HepG2 (cell line): ENCODE measurements around the gene ARF6. TPM values are rescaled to one million over a fixed set of nuclear protein-coding genes. Genes with fewer than 3 reads are reported as not detected.

Experiments used
- CAMTA2 ChIP-seq: sonication (generic); formaldehyde crosslinking; IDR thresholded peaks from 2 replicates; pipeline ENCODE4 v1.4.0; 2020; ENCODE audit warnings: mild to moderate bottlenecking, missing genetic modification reagents, borderline replicate concordance
- EEA1 ChIP-seq: sonication (generic); formaldehyde crosslinking; IDR thresholded peaks from 2 replicates; pipeline ENCODE4 v1.5.1; 2020; ENCODE audit warnings: mild to moderate bottlenecking, missing genetic modification reagents, borderline replicate concordance
- GZF1 ChIP-seq: sonication (generic); formaldehyde crosslinking; IDR thresholded peaks from 2 replicates; pipeline ENCODE4 v1.5.1; 2020; ENCODE audit warnings: mild to moderate bottlenecking, missing genetic modification reagents
- HNF4G ChIP-seq, 2 experiments: sonication (generic) in 1 of 2; formaldehyde crosslinking in 1 of 2; IDR thresholded peaks; 2 replicates each; pipeline versions ENCODE4 v1.4.0 to v1.6.1; 2011 to 2020; ENCODE audit warnings: borderline replicate concordance in 2 of 2, low read depth in 2 of 2, mild to moderate bottlenecking in 2 of 2, low read length in 1 of 2, missing genetic modification reagents in 1 of 2, moderate library complexity in 1 of 2
- HOXA5 ChIP-seq: sonication (generic); formaldehyde crosslinking; IDR thresholded peaks from 2 replicates; pipeline ENCODE4 v1.4.0; 2020; ENCODE audit warnings: missing genetic modification reagents
- IKZF4 ChIP-seq: sonication (generic); formaldehyde crosslinking; IDR thresholded peaks from 2 replicates; pipeline ENCODE4 v1.5.1; 2020; ENCODE audit warnings: borderline replicate concordance, mild to moderate bottlenecking, low read depth, missing genetic modification reagents; ENCODE audit errors: not compliant biosample characterization
- MYNN ChIP-seq: sonication (generic); formaldehyde crosslinking; IDR thresholded peaks from 2 replicates; pipeline ENCODE4 v1.4.0; 2020; ENCODE audit warnings: mild to moderate bottlenecking, low read depth, missing genetic modification reagents
- NRL ChIP-seq: sonication (generic); formaldehyde crosslinking; IDR thresholded peaks from 2 replicates; pipeline ENCODE4 v1.5.0; 2020; ENCODE audit warnings: missing genetic modification reagents, mild to moderate bottlenecking, moderate library complexity, borderline replicate concordance
- SMAD3 ChIP-seq: sonication (generic); formaldehyde crosslinking; IDR thresholded peaks from 2 replicates; pipeline ENCODE4 v1.4.0; 2020; ENCODE audit warnings: missing genetic modification reagents
- SP1 ChIP-seq, 2 experiments: fragments of 450-650 bp in 1 of 2; sonication (generic) in 1 of 2; formaldehyde crosslinking in 1 of 2; IDR thresholded peaks; 2 replicates each; pipeline versions ENCODE4 v1.4.0 to v1.6.1; 2016 to 2020; ENCODE audit warnings: missing genetic modification reagents in 1 of 2
- TSC22D2 ChIP-seq: sonication (generic); formaldehyde crosslinking; IDR thresholded peaks from 2 replicates; pipeline ENCODE4 v1.5.1; 2020; ENCODE audit warnings: missing genetic modification reagents, mild to moderate bottlenecking, borderline replicate concordance
- ZFAT ChIP-seq: sonication (generic); formaldehyde crosslinking; conservative IDR thresholded peaks from 2 replicates; pipeline ENCODE4 v1.8.1; 2023; ENCODE audit warnings: missing genetic modification reagents, inconsistent platforms
- ZFY ChIP-seq: sonication (generic); formaldehyde crosslinking; IDR thresholded peaks from 2 replicates; pipeline ENCODE4 v1.4.0; 2020; ENCODE audit warnings: missing genetic modification reagents
- ZNF234 ChIP-seq: sonication (generic); formaldehyde crosslinking; conservative IDR thresholded peaks from 2 replicates; pipeline ENCODE4 v1.5.1; 2020; ENCODE audit warnings: mild to moderate bottlenecking, missing genetic modification reagents
- ZNF30 ChIP-seq: sonication (generic); formaldehyde crosslinking; IDR thresholded peaks from 2 replicates; pipeline ENCODE4 v1.5.0; 2020; ENCODE audit warnings: mild to moderate bottlenecking, missing genetic modification reagents
- ZNF431 ChIP-seq: sonication (generic); formaldehyde crosslinking; IDR thresholded peaks from 2 replicates; pipeline ENCODE4 v1.9.0; 2022; ENCODE audit warnings: missing genetic modification reagents, low read depth, mild to moderate bottlenecking, borderline replicate concordance
- ZNF619 ChIP-seq: sonication (generic); formaldehyde crosslinking; IDR thresholded peaks from 2 replicates; pipeline ENCODE4 v1.4.0; 2020; ENCODE audit warnings: mild to moderate bottlenecking, missing genetic modification reagents
- ZNF629 ChIP-seq: sonication (generic); formaldehyde crosslinking; conservative IDR thresholded peaks from 2 replicates; pipeline ENCODE4 v1.5.0; 2020; ENCODE audit warnings: missing genetic modification reagents
- polyA plus RNA-seq, 8 experiments: library from polyadenylated mRNA; depleted of rRNA in 3 of 8; stranded (reverse) in 7 of 8; unstranded in 1 of 8; fragments of >200 nt; fragmentation: Illumina TruSeq in 4 of 8; extraction: Trizol in 4 of 8; gene quantifications; 2 replicates each; pipeline versions ENCODE4 v1.2.1 to v1.2.3, GENCODE V29; 2011 to 2016; ENCODE audit warnings: low read depth in 4 of 8, missing spikeins in 1 of 8, mixed read lengths in 1 of 8; ENCODE audit not compliant: insufficient read depth in 1 of 8
- total RNA-seq, 5 experiments: library from RNA; depleted of rRNA; stranded (reverse); fragments of >200 nt; fragmentation: Illumina TruSeq; extraction: Trizol; gene quantifications; 2 replicates each; pipeline ENCODE4 v1.2.3, GENCODE V29; 2016; ENCODE audit warnings: low read depth in 1 of 5
- TF ChIP-seq, protein P1 (sequence below), 2 experiments: fragments of 450-650 bp in 1 of 2; sonication (generic) in 1 of 2; formaldehyde crosslinking; IDR thresholded peaks; 2 replicates each; pipeline versions ENCODE4 v1.5.0 to v1.8.0; 2020 to 2022; ENCODE audit warnings: mild to moderate bottlenecking in 1 of 2, missing genetic modification reagents in 1 of 2
- TF ChIP-seq, protein P2 (sequence below): sonication (generic); formaldehyde crosslinking; IDR thresholded peaks from 2 replicates; pipeline ENCODE4 v1.4.0; 2020; ENCODE audit warnings: missing genetic modification reagents, borderline replicate concordance
- TF ChIP-seq, protein P3 (sequence below): IDR thresholded peaks from 2 replicates; pipeline ENCODE4 v1.6.1; 2016; ENCODE audit warnings: low read depth, borderline replicate concordance
- TF ChIP-seq, protein P4 (sequence below): sonication (generic); formaldehyde crosslinking; IDR thresholded peaks from 2 replicates; pipeline ENCODE4 v1.4.0; 2020; ENCODE audit warnings: missing genetic modification reagents

ARF6 gene
- total and polyA plus RNA-seq, 2 of the 13 experiments (the other 11 are each of a cell fraction or from before 2014, with no cell fraction given) = 12.7 to 31.9 TPM

DNA sequence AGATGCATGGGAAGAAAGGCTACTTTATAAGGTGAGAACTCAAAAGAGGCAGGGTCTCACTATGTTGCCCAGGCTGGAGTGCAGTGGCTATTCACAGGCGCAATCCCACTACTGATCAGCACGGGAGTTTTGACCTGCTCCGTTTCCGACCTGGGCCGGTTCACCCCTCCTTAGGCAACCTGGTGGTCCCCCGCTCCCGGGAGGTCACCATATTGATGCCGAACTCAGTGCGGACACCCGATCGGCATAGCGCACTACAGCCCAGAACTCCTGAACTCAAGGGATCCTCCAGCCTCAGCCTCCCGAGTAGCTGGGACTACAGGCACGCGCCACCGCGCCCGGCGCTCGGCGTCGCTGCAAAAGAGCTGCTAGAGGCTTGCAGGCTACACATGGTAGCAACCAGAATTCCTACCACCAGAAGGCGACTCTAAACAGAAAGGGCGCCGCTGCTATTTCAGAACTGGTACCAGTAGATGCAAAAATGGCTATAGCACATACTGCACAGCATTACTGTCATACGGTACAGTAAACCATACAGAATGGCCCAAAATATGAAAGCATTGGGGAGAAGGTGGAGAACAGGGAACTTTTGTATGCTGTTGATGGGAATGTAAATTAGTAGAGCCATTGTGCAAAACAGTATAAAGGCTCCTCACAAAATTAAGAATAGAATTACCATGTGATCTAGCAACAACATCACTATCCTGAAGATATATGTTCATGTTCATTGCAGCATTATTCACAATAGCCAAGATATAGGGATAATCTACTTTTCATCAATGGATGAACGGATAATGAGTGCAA, 39.1 kb upstream of the ARF6 start (continued):
- TF ChIP-seq ZNF619 (CRISPR knock-in tag) (no peak), ZFAT (CRISPR knock-in tag) (no peak), ZNF629 (0 out of 2 replicates have a peak, but pooled peaks have one; percentile 36), SMAD3 (CRISPR knock-in tag) (peak; percentile 42; the same call in 1 of the 2 replicates), NRL (CRISPR knock-in tag) (no peak), ZNF30 (no peak), CAMTA2 (CRISPR knock-in tag) (no peak), GZF1 (peak; percentile 51; the same call in 1 of the 2 replicates), ZNF234 (CRISPR knock-in tag) (no peak), SP1 (IDR thresholded peaks at IDR 0.05) (no peak), SP1 (CRISPR knock-in tag; IDR thresholded peaks at IDR 0.05) (no peak), EEA1 (no peak), ZNF431 (no peak), HOXA5 (no peak), MYNN (no peak), IKZF4 (CRISPR knock-in tag) (no peak), HNF4G (IDR thresholded peaks at IDR 0.05; ENCODE audit: borderline replicate concordance, low read depth, low read length) (no peak), HNF4G (CRISPR knock-in tag; IDR thresholded peaks at IDR 0.05; ENCODE audit: borderline replicate concordance, low read depth) (no peak), TSC22D2 (CRISPR knock-in tag) (no peak), ZFY (CRISPR knock-in tag) (0 out of 2 replicates have a peak, but pooled peaks have one; percentile 35)
- TF ChIP-seq, protein P1, sequence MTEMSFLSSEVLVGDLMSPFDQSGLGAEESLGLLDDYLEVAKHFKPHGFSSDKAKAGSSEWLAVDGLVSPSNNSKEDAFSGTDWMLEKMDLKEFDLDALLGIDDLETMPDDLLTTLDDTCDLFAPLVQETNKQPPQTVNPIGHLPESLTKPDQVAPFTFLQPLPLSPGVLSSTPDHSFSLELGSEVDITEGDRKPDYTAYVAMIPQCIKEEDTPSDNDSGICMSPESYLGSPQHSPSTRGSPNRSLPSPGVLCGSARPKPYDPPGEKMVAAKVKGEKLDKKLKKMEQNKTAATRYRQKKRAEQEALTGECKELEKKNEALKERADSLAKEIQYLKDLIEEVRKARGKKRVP (CRISPR knock-in tag; IDR thresholded peaks at IDR 0.05) = 0 out of 4 replicates have a peak, but pooled peaks of 1 of the 2 experiments have one; percentile 24
- TF ChIP-seq, protein P2, sequence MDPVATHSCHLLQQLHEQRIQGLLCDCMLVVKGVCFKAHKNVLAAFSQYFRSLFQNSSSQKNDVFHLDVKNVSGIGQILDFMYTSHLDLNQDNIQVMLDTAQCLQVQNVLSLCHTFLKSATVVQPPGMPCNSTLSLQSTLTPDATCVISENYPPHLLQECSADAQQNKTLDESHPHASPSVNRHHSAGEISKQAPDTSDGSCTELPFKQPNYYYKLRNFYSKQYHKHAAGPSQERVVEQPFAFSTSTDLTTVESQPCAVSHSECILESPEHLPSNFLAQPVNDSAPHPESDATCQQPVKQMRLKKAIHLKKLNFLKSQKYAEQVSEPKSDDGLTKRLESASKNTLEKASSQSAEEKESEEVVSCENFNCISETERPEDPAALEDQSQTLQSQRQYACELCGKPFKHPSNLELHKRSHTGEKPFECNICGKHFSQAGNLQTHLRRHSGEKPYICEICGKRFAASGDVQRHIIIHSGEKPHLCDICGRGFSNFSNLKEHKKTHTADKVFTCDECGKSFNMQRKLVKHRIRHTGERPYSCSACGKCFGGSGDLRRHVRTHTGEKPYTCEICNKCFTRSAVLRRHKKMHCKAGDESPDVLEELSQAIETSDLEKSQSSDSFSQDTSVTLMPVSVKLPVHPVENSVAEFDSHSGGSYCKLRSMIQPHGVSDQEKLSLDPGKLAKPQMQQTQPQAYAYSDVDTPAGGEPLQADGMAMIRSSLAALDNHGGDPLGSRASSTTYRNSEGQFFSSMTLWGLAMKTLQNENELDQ (CRISPR knock-in tag) = no peak
- TF ChIP-seq, protein P3, sequence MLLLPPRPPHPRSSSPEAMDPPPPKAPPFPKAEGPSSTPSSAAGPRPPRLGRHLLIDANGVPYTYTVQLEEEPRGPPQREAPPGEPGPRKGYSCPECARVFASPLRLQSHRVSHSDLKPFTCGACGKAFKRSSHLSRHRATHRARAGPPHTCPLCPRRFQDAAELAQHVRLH (CRISPR knock-in tag) = peak; percentile 92
- TF ChIP-seq, protein P4, sequence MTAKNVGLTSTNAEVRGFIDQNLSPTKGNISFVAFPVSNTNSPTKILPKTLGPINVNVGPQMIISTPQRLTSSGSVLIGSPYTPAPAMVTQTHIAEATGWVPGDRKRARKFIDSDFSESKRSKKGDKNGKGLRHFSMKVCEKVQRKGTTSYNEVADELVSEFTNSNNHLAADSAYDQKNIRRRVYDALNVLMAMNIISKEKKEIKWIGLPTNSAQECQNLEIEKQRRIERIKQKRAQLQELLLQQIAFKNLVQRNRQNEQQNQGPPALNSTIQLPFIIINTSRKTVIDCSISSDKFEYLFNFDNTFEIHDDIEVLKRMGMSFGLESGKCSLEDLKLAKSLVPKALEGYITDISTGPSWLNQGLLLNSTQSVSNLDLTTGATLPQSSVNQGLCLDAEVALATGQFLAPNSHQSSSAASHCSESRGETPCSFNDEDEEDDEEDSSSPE (CRISPR knock-in tag) = peak; percentile 48; the same call in 1 of the 2 replicates
